PC-3 (cell line): Measurements from ENCODE around the gene SLC25A29.

Experiments used
- CTCF ChIP-seq: fragments of 300-600 bp; sonication (generic); conservative IDR thresholded peaks from 2 replicates; pipeline ENCODE4 v1.5.1; 2017; ENCODE audit warnings: antibody characterized with exemption, low read depth, mild to moderate bottlenecking, low read length
- EZH2 ChIP-seq: fragments of 300-600 bp; sonication (generic); IDR thresholded peaks from one replicate; pipeline ENCODE4 v1.6.1; 2017; ENCODE audit warnings: antibody characterized with exemption, mild to moderate bottlenecking, low read length; ENCODE audit not compliant: unreplicated experiment
- EZH2phosphoT487 ChIP-seq: fragments of 300-600 bp; sonication (generic); IDR thresholded peaks from 2 replicates; pipeline ENCODE4 v1.6.1; 2018; ENCODE audit warnings: mild to moderate bottlenecking, antibody characterized with exemption, low read length, borderline replicate concordance

- TF ChIP-seq CTCF (no peak), EZH2 (no peak), EZH2phosphoT487 (no peak)
These were observed 10.1 kb downstream of the SLC25A29 start for GRCh38 chr14:100296106-100296651.
